ENCODE results near the gene NME5. TPM values are rescaled to one million over a fixed set of nuclear protein-coding genes. Genes with fewer than 3 reads are reported as not detected.

NME5 gene
- total and polyA plus RNA-seq, 2 of the 13 experiments (the other 11 are each of a cell fraction or from before 2014, with no cell fraction given): 0.18 TPM; not detected in 1

- TF ChIP-seq CBX5 (CRISPR knock-in tag; IDR thresholded peaks at IDR 0.05; ENCODE audit: borderline replicate concordance) (no peak), FOXC1 (CRISPR knock-in tag; IDR thresholded peaks at IDR 0.05; ENCODE audit: borderline replicate concordance) (no peak), AHR (CRISPR knock-in tag; IDR thresholded peaks at IDR 0.05) (no peak), EEA1 (CRISPR knock-in tag; IDR thresholded peaks at IDR 0.05; ENCODE audit: borderline replicate concordance) (no peak), ZNF124 (CRISPR knock-in tag; IDR thresholded peaks at IDR 0.05) (no peak), ZFP62 (CRISPR knock-in tag; IDR thresholded peaks at IDR 0.05) (no peak), ZNF713 (CRISPR knock-in tag; IDR thresholded peaks at IDR 0.05) (no peak), ZNF446 (CRISPR knock-in tag; IDR thresholded peaks at IDR 0.05) (0 out of 2 replicates have a peak, but pooled peaks have one; percentile 43), ZNF546 (CRISPR knock-in tag; conservative IDR thresholded peaks at IDR 0.05) (no peak), ZBTB1 (CRISPR knock-in tag; IDR thresholded peaks at IDR 0.05; ENCODE audit: borderline replicate concordance) (no peak), ZHX2 (IDR thresholded peaks at IDR 0.05; ENCODE audit: low read depth) (no peak), ZHX2 (CRISPR knock-in tag; IDR thresholded peaks at IDR 0.05; ENCODE audit: borderline replicate concordance) (0 out of 2 replicates have a peak, but pooled peaks have one; percentile 64), POLR2A (IDR thresholded peaks at IDR 0.05; ENCODE audit: insufficient read depth in 1 of 2, low read depth in 2 of 2, low read length in 2 of 2) (no peak), MLLT10 (CRISPR knock-in tag; IDR thresholded peaks at IDR 0.05) (no peak), ZMAT3 (CRISPR knock-in tag; conservative IDR thresholded peaks at IDR 0.05) (no peak), IKZF1 (IDR thresholded peaks at IDR 0.05) (no peak)
- TF ChIP-seq, protein P1, sequence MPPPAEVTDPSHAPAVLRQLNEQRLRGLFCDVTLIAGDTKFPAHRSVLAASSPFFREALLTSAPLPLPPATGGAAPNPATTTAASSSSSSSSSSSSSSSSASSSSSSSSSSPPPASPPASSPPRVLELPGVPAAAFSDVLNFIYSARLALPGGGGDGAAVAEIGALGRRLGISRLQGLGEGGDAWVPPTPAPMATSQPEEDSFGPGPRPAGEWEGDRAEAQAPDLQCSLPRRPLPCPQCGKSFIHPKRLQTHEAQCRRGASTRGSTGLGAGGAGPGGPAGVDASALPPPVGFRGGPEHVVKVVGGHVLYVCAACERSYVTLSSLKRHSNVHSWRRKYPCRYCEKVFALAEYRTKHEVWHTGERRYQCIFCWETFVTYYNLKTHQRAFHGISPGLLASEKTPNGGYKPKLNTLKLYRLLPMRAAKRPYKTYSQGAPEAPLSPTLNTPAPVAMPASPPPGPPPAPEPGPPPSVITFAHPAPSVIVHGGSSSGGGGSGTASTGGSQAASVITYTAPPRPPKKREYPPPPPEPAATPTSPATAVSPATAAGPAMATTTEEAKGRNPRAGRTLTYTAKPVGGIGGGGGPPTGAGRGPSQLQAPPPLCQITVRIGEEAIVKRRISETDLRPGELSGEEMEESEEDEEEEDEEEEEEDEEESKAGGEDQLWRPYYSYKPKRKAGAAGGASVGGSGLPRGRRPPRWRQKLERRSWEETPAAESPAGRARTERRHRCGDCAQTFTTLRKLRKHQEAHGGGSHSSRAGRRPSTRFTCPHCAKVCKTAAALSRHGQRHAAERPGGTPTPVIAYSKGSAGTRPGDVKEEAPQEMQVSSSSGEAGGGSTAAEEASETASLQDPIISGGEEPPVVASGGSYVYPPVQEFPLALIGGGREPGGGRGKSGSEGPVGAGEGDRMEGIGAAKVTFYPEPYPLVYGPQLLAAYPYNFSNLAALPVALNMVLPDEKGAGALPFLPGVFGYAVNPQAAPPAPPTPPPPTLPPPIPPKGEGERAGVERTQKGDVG (CRISPR knock-in tag; IDR thresholded peaks at IDR 0.05; ENCODE audit: borderline replicate concordance): no peak
- TF ChIP-seq, protein P2, sequence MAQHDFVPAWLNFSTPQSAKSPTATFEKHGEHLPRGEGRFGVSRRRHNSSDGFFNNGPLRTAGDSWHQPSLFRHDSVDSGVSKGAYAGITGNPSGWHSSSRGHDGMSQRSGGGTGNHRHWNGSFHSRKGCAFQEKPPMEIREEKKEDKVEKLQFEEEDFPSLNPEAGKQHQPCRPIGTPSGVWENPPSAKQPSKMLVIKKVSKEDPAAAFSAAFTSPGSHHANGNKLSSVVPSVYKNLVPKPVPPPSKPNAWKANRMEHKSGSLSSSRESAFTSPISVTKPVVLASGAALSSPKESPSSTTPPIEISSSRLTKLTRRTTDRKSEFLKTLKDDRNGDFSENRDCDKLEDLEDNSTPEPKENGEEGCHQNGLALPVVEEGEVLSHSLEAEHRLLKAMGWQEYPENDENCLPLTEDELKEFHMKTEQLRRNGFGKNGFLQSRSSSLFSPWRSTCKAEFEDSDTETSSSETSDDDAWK (CRISPR knock-in tag; IDR thresholded peaks at IDR 0.05): no peak
- TF ChIP-seq, protein P3, sequence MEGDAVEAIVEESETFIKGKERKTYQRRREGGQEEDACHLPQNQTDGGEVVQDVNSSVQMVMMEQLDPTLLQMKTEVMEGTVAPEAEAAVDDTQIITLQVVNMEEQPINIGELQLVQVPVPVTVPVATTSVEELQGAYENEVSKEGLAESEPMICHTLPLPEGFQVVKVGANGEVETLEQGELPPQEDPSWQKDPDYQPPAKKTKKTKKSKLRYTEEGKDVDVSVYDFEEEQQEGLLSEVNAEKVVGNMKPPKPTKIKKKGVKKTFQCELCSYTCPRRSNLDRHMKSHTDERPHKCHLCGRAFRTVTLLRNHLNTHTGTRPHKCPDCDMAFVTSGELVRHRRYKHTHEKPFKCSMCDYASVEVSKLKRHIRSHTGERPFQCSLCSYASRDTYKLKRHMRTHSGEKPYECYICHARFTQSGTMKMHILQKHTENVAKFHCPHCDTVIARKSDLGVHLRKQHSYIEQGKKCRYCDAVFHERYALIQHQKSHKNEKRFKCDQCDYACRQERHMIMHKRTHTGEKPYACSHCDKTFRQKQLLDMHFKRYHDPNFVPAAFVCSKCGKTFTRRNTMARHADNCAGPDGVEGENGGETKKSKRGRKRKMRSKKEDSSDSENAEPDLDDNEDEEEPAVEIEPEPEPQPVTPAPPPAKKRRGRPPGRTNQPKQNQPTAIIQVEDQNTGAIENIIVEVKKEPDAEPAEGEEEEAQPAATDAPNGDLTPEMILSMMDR (CRISPR knock-in tag; IDR thresholded peaks at IDR 0.05): no peak
Observed at GRCh38 chr5:138177941-138178515, 38.8 kb upstream of the NME5 start (continued).
